ENCODE results near the gene PRPF40B. TPM values are rescaled to one million over a fixed set of nuclear protein-coding genes. Genes with fewer than 3 reads are reported as not detected.

Gene PRPF40B
- total and polyA plus RNA-seq, 2 of the 13 experiments (the other 11 are each of a cell fraction or from before 2014, with no cell fraction given), result 5.0 to 7.8 TPM

DNA sequence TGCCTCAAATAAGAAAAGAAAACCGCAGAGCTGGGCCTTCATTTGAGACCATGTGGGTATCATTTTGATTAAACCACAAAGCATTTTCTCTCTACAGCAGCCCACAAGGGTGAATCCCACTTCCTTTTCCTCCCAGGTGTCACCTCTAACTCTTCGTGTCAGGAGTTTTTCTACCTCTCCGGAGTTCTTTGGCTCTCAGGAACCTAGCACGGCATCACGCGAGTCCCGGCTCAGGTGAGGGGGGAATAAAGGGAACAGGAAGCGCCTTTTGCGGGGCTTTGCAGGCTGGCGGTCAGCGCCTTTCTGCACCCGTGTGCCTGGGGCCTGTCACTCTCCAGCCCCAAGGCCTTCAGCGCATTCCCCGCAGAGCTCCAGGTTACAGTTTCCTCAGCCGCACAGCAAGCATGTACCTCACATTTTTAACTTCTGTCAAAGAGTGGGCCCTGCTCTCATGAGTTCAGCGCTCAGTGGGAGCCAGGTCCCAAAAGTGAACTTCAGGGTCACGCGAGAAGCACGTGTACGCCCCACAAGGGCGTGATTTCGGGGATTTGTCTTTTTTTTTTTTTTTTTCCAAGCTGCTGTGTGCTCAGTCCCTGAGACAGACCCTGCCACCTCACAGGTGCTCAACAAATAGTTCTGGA is 740 bp upstream of the PRPF40B start (continued):
- TF ChIP-seq, protein P1, sequence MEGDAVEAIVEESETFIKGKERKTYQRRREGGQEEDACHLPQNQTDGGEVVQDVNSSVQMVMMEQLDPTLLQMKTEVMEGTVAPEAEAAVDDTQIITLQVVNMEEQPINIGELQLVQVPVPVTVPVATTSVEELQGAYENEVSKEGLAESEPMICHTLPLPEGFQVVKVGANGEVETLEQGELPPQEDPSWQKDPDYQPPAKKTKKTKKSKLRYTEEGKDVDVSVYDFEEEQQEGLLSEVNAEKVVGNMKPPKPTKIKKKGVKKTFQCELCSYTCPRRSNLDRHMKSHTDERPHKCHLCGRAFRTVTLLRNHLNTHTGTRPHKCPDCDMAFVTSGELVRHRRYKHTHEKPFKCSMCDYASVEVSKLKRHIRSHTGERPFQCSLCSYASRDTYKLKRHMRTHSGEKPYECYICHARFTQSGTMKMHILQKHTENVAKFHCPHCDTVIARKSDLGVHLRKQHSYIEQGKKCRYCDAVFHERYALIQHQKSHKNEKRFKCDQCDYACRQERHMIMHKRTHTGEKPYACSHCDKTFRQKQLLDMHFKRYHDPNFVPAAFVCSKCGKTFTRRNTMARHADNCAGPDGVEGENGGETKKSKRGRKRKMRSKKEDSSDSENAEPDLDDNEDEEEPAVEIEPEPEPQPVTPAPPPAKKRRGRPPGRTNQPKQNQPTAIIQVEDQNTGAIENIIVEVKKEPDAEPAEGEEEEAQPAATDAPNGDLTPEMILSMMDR (CRISPR knock-in tag; IDR thresholded peaks at IDR 0.05), result no peak
- TF ChIP-seq ZNF781 (CRISPR knock-in tag; IDR thresholded peaks at IDR 0.05; ENCODE audit: borderline replicate concordance, not compliant biosample characterization), result peak; percentile 28
- TF ChIP-seq ZNF788 (CRISPR knock-in tag; IDR thresholded peaks at IDR 0.05; ENCODE audit: borderline replicate concordance), result 0 out of 2 replicates have a peak, but pooled peaks have one; percentile 12
- peak; percentile 52; the same call in 1 of the 2 replicates for TF ChIP-seq ZFP36L1 (CRISPR knock-in tag; IDR thresholded peaks at IDR 0.05)
- TF ChIP-seq HNRNPL (IDR thresholded peaks at IDR 0.05; ENCODE audit: low read depth, low read length), result no peak
- TF ChIP-seq, protein P2, sequence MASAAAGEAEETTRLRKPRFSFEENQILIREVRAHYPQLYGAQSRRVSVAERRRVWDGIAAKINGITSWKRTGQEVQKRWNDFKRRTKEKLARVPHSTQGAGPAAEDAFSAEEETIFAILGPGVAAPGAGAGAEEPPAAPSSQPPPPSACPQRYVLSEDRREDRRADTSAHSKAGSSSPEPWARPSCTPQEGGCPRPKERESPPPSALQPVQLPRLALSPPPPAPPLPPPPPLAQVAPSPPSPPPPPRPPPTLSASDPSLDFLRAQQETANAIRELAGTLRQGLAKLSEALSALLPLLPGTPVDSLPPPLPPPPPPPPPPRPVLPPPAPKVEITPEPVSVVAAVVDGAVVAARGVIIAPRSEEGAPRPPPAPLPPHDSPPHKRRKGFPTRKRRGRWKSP (CRISPR knock-in tag; IDR thresholded peaks at IDR 0.05), result peak; percentile 83
- TF ChIP-seq, protein P3, sequence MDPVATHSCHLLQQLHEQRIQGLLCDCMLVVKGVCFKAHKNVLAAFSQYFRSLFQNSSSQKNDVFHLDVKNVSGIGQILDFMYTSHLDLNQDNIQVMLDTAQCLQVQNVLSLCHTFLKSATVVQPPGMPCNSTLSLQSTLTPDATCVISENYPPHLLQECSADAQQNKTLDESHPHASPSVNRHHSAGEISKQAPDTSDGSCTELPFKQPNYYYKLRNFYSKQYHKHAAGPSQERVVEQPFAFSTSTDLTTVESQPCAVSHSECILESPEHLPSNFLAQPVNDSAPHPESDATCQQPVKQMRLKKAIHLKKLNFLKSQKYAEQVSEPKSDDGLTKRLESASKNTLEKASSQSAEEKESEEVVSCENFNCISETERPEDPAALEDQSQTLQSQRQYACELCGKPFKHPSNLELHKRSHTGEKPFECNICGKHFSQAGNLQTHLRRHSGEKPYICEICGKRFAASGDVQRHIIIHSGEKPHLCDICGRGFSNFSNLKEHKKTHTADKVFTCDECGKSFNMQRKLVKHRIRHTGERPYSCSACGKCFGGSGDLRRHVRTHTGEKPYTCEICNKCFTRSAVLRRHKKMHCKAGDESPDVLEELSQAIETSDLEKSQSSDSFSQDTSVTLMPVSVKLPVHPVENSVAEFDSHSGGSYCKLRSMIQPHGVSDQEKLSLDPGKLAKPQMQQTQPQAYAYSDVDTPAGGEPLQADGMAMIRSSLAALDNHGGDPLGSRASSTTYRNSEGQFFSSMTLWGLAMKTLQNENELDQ (CRISPR knock-in tag; IDR thresholded peaks at IDR 0.05; ENCODE audit: borderline replicate concordance), result no peak
- TF ChIP-seq, protein P4, sequence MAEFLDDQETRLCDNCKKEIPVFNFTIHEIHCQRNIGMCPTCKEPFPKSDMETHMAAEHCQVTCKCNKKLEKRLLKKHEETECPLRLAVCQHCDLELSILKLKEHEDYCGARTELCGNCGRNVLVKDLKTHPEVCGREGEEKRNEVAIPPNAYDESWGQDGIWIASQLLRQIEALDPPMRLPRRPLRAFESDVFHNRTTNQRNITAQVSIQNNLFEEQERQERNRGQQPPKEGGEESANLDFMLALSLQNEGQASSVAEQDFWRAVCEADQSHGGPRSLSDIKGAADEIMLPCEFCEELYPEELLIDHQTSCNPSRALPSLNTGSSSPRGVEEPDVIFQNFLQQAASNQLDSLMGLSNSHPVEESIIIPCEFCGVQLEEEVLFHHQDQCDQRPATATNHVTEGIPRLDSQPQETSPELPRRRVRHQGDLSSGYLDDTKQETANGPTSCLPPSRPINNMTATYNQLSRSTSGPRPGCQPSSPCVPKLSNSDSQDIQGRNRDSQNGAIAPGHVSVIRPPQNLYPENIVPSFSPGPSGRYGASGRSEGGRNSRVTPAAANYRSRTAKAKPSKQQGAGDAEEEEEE (CRISPR knock-in tag; IDR thresholded peaks at IDR 0.05; ENCODE audit: borderline replicate concordance), result no peak
- TF ChIP-seq ZNF296 (CRISPR knock-in tag; conservative IDR thresholded peaks at IDR 0.05), result 0 out of 2 replicates have a peak, but pooled peaks have one; percentile 33
- 0 out of 2 replicates have a peak, but pooled peaks have one; percentile 29 for TF ChIP-seq ZNF780A (CRISPR knock-in tag; IDR thresholded peaks at IDR 0.05)
- TF ChIP-seq, protein P5, sequence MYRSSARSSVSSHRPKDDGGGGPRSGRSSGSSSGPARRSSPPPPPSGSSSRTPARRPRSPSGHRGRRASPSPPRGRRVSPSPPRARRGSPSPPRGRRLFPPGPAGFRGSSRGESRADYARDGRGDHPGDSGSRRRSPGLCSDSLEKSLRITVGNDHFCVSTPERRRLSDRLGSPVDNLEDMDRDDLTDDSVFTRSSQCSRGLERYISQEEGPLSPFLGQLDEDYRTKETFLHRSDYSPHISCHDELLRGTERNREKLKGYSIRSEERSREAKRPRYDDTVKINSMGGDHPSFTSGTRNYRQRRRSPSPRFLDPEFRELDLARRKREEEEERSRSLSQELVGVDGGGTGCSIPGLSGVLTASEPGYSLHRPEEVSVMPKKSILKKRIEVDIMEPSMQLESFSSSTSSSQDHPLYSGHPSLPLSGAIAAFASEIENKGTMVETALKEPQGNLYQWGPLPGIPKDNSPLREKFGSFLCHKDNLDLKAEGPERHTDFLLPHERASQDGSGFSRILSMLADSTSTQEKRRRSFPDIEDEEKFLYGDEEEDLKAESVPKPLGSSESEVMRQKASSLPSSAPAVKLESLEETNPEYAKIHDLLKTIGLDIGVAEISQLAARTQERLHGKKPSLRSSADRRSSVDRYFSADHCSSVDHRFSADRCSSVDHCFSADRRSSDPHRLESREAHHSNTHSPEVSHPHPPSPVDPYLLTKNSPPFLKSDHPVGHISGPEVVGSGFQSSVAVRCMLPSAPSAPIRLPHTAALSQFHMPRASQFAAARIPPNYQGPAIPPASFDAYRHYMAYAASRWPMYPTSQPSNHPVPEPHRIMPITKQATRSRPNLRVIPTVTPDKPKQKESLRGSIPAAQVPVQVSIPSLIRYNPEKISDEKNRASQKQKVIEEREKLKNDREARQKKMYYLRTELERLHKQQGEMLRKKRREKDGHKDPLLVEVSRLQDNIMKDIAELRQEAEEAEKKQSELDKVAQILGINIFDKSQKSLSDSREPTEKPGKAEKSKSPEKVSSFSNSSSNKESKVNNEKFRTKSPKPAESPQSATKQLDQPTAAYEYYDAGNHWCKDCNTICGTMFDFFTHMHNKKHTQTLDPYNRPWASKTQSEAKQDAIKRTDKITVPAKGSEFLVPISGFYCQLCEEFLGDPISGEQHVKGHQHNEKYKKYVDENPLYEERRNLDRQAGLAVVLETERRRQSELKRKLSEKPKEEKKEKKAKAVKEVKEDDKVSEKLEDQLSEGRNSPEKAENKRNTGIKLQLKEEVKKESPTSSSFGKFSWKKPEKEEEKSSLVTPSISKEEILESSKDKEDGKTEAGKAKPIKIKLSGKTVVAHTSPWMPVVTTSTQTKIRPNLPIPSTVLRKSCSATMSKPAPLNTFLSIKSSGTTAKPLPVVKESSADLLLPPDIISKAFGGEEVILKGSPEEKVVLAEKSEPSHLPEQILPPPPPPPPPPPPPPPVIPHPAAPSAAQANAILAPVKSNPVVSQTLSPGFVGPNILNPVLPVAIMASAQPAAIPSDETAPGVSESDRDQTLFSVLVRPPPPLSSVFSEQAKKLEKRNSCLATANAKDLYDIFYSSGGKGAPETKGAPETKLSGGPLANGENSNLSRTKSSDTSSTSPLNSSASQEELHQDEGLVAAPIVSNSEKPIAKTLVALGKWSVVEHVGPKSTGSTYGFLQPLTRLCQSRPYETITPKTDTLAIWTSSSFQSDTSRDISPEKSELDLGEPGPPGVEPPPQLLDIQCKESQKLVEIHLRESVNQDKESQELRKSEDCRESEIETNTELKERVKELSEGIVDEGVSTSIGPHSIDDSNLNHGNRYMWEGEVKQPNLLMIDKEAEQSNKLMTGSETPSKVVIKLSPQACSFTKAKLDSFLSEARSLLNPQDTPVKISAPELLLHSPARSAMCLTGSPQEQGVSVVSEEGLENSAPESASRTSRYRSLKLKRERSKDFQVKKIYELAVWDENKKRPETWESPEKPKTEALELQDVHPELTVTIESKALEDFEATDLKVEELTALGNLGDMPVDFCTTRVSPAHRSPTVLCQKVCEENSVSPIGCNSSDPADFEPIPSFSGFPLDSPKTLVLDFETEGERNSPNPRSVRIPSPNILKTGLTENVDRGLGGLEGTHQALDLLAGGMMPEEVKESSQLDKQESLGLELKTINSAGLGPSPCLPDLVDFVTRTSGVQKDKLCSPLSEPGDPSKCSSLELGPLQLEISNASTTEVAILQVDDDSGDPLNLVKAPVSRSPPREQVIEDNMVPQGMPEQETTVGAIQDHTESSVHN (CRISPR knock-in tag; IDR thresholded peaks at IDR 0.05), result no peak
- no peak for TF ChIP-seq ZNF562 (CRISPR knock-in tag; IDR thresholded peaks at IDR 0.05; ENCODE audit: borderline replicate concordance)

Measured in HepG2 (cell line).